Activated CD4-positive, alpha-beta T cell treated with anti-CD3 and anti-CD28 coated beads, Interleukin-2, amount 50 U/mL, for 48 hours (primary cell): ENCODE data around the gene GLIS2.
"Not testable (repeated sequence)": the region's sequence is repeated elsewhere in the genome, so short reads cannot be mapped to it uniquely, and the experiment has no call there.

Experiments used
- DNase-seq, 2 experiments: peaks; one replicate each; pipeline ENCODE4 v3.0.0-alpha.2; 2020

GLIS2 gene

GRCh38 chr16:4337540-4338088 is 21.7 kb downstream of the GLIS2 start:
- no peak for DNase-seq

- DNase-seq: no peak
These were observed 22.3 kb downstream of the GLIS2 start for GRCh38 chr16:4338125-4338582.

GRCh38 chr16:4338712-4339299 is 22.9 kb downstream of the GLIS2 start:
- no peak for DNase-seq

DNA sequence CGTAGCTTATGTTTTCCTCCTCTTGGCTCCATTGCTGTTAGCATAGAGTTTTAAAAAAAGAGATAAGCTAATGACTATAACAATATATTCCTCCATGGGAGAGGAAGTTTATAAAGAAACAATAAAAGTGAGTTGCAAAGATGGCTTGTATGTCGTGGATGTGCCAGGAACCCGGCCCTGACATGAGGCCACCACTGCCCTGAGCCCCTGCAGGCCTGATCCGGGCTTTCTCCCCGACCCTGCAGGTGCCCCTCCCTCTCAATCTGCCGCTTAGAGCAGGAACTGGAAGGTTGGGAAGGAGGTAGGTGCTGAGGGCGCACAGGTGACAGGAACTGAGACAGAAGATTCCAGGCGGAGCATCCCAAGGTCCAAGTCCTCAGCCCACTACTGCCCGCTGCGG is 23.6 kb downstream of the GLIS2 start:
- DNase-seq: no peak

DNA sequence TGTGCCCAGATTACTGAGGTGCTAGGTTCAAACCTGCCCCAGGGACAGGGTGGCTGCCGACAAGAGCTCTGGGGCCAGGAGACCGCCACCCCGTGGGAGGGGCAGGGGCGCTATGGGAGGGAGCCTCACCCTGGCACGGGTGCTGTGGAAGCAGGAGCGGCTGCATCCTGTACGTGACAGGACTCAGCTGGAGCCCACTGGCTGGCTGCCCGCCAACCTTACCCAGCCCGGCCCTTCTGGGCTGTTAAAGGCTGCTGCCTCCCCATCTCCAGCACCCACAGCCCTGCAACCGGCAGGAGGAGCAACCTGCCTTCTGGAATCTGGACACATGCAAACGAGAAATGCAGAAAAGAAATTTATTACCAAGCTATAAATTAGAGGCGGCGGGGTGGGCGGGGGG is 24.0 kb downstream of the GLIS2 start:
- no peak for DNase-seq

DNA sequence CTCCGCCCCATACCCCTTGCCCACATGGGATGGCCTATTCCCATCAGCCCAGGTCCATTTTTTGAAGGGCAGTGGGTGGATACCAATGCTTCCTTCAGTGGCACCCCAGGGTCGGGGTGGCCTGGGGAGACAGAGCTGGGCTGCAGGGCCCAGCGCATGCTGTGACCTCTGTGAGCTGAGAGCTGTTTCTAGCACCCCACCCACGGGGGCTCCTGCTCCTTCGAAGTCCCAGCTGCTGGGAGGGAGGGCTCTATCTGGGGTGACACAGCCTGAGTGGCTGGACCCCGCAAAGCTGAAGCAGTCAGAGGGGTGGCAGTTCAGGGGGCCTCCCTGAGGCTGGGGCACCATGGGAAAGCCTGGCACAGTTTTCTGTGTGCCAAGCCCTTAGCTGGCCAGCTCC is 24.6 kb downstream of the GLIS2 start:
- no peak for DNase-seq

DNA sequence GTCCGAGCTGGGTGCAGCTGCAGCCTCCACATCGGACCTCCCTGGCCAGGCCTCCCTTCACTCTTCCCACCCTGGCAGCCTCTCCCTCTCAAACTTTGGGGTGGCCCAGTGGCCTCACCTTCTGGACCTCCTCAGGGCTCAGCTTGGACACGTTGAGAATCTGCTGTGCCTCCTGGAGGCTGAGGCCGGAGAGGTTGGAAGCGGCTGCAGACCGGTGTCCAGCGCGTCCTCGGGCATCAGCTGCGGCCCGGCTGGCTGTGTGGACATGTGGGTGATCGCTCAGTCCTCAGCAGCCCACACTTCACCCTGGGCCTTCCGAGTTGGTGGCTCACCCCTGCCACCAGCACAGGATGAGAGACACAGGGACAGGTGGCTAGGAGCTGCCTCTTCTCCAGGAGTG is 25.4 kb downstream of the GLIS2 start:
- no peak for DNase-seq

- DNase-seq: no peak
These were observed 27.2 kb downstream of the GLIS2 start for GRCh38 chr16:4342866-4343744.

- not testable (repeated sequence) for DNase-seq
These were observed 28.6 kb downstream of the GLIS2 start for GRCh38 chr16:4344300-4344982.

GRCh38 chr16:4344983-4345835 is 29.3 kb downstream of the GLIS2 start:
- DNase-seq: no peak

- DNase-seq: no peak
These were observed 30.2 kb downstream of the GLIS2 start for GRCh38 chr16:4345836-4346781.

DNA sequence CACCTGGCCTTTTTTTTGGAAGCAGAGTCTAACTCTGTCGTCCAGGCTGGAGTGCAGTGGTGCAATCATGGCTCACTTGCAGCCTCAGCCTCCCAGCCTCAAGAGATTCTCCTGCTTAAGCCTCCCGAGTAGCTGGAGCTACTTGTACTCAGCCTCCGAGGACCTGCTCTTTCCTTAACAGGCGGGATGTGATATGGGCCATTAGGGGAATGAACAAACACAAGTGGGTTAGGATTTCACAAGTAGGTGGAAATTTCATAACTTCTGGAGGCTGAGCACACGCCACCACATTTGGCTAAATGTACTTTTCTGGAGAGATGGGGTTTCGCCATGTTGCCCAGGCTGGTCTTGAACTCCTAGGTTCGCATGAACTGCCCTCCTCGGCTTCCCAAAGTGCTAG is 31.1 kb downstream of the GLIS2 start:
- DNase-seq: no peak

GRCh38 chr16:4347765-4348509 is 32.1 kb downstream of the GLIS2 start:
- DNase-seq: no peak

DNA sequence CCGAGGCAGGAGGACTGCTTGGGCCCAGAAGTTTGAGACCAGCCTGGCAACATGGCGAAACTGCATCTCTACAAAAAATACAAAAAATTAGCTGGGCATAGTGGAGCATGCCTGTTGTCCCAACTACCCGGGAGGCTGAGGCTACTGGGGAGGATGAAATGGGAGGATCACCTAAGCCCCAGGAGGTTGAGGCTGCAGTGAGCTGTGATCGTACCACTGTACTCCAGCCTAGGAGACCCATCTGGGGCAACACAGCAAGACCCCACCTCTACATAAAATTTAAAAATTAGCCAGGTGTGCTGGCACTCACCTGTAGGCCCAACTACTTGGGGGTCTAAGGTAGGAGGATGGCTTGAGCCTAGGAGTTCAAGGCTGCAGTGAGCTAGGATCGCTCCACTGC is 33.5 kb downstream of the GLIS2 start:
- DNase-seq: no peak

DNA sequence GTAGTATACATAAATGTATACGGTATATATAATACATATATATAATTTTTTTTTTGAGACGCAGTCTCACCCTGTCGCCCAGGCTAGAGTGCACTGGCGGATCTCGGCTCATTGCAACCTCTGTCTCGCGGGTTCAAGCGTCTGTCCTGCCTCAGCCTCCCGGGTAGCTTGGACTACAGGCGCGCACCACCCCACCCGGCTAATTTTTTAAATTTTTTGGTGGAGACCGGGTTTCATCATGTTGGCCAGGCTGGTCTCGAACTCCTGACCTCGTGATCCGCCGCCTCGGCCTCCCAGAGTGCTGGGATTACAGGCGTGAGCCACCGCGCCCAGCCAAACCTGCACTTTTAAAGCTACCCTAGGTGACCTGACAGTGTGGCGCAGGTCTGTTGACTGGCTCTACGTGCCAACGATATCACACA is 34.5 kb downstream of the GLIS2 start:
- DNase-seq: peak in 1 of 2 experiments; percentile 28

DNA sequence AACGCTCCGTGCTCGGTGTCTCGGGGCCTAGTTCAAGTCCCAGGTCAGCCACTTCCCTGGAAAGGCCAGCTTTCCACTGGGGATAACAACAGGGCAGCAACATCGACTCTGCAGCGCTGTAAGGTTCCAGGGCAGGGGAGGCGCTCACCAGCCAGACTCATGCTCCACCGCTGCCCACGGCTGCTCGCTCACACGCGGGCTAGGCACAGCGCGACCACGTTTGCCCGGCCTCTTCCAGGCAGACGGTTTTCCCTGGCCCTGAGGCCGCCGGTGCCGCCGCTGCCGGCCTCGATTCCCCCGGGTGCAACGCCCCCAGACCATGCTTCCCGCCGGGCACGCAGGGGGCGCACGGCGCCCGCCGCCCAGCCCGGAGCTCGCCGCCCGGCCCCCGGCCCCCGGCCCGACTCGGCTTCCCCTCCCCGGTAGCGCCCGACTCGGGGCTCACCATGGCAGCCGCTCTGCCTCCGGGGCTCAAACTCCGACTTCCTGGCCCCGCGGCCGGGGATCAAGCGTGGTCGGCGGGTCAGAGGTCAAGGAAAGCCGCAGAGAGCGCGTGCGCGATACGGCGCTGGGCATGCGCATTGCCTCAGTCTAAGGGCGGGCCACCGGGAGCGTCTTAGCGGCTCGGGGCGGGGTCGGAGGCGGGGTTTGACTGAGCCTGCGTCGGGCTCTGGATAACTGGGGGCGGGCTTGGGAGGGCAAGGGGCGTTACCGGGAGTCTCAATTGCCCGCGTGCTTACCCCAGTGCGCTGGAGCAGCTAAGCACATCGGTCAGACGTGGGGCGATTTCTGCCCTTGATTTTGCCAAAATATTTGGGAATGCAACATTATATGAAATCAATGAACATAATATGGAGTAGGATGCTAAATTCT is 35.2 kb downstream of the GLIS2 start, which contains the start of gene PAM16:
Gene PAM16 (minus strand): TSS at position 535 of the 873 bp plus-strand sequence. CDS start 87 bp downstream, at position 448.
- DNase-seq: peak; percentile 99

GRCh38 chr16:4351880-4352279 is 36.0 kb downstream of the GLIS2 start:
- peak; percentile 27 to 34 for DNase-seq

DNA sequence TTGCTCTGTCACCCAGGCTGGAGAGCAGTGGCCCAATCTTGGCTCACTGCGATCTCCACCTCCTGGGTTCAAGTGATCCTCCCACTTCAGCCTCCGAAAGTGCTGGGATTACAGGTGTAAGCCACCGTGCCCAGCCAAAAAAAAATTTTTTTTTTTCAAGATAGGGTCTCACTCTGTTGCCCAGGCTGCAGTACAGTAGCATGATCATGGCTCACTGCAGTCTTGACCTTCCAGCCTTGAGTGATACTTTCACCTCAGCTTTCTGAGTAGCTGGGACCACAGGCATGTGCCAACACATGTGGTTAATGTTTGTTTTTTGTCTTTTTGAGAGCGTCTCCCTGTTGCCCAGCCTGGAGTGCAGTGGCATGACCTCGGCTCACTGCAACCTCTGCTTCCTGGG is 37.0 kb downstream of the GLIS2 start:
- DNase-seq: no peak

- no peak for DNase-seq
These were observed 37.8 kb downstream of the GLIS2 start for GRCh38 chr16:4353675-4354074.
